Endothelial cell of umbilical vein (primary cell): ENCODE results near the gene FRZB. TPM values are rescaled to one million over a fixed set of nuclear protein-coding genes. Genes with fewer than 3 reads are reported as not detected.

Experiments used
- BruUV-seq: library from RNA; stranded (reverse); fragments of 400-500 nt; replicated peaks from 2 replicates; lab custom pipeline; 2021; lab: Mats Ljungman, UMichigan
- CTCF ChIA-PET: fragments of 300-600, 350-600 bp; sonication (Branson Sonifier 250); formaldehyde crosslinking; loops from one replicate; lab custom pipeline; 2021; ENCODE audit warnings: antibody characterized with exemption, inconsistent platforms; lab: Charles Lee
- POLR2A ChIA-PET: fragments of 300-600, 350-600 bp; sonication (Branson Sonifier 250); formaldehyde crosslinking; loops from one replicate; lab custom pipeline; 2021; ENCODE audit warnings: antibody characterized with exemption, inconsistent platforms; lab: Charles Lee
- DNase-seq: peaks from one replicate; pipeline ENCODE4 v3.0.0-alpha.2; 2011; ENCODE audit warnings: low read depth, low spot score
- FAIRE-seq: peaks from 2 replicates; lab custom pipeline; 2011; peaks lifted over from hg19 to GRCh38; lab: Jason Lieb, UNC
- H2AFZ ChIP-seq: 2 replicates; pipeline ENCODE4 v1.6.0; 2012; ENCODE audit warnings: low read depth, low read length, control low read depth, inconsistent platforms
- H3K27ac ChIP-seq: 2 replicates; pipeline ENCODE4 v1.5.1; 2011; ENCODE audit warnings: low read depth, mild to moderate bottlenecking, control low read depth, low read length, moderate library complexity; ENCODE audit not compliant: insufficient read depth
- H3K27me3 ChIP-seq, 2 experiments: 2 replicates each; pipeline versions ENCODE4 v1.6.0 to v1.6.1; 2011; ENCODE audit warnings: low read length in 2 of 2, mixed read lengths in 1 of 2; ENCODE audit not compliant: control insufficient read depth in 2 of 2, insufficient read depth in 2 of 2
- H3K36me3 ChIP-seq, 2 experiments: 2 replicates in 1 of 2; 3 replicates in 1 of 2; pipeline ENCODE4 v1.5.1; 2011; ENCODE audit warnings: low read length in 2 of 2, mild to moderate bottlenecking in 1 of 2, moderate library complexity in 1 of 2; ENCODE audit not compliant: control insufficient read depth in 2 of 2, insufficient read depth in 2 of 2; ENCODE audit errors: extremely low read depth in 1 of 2
- H3K4me1 ChIP-seq: 3 replicates; pipeline ENCODE4 v1.5.1; 2011; ENCODE audit warnings: mild to moderate bottlenecking, low read length; ENCODE audit not compliant: control insufficient read depth, insufficient read depth; ENCODE audit errors: extremely low read depth
- H3K4me2 ChIP-seq: 2 replicates; pipeline ENCODE4 v1.6.1; 2011; ENCODE audit warnings: low read length, control low read depth, mixed read lengths; ENCODE audit not compliant: insufficient read depth
- H3K4me3 ChIP-seq, 3 experiments: fragments of 200-600 bp in 1 of 3; sonication (generic), shearing (Covaris generic) in 1 of 3; replicated peaks in 1 of 3; 2 replicates each; pipeline ENCODE4 v1.5.1; 2011 to 2016; ENCODE audit warnings: control low read depth in 3 of 3, low read length in 3 of 3, mild to moderate bottlenecking in 2 of 3, inconsistent platforms in 1 of 3, low read depth in 1 of 3, moderate library complexity in 1 of 3; ENCODE audit not compliant: insufficient read depth in 1 of 3
- H3K79me2 ChIP-seq: 2 replicates; pipeline ENCODE4 v1.6.0; 2012; ENCODE audit warnings: low read length, inconsistent platforms; ENCODE audit not compliant: control insufficient read depth, insufficient read depth
- H3K9ac ChIP-seq: replicated peaks from 2 replicates; pipeline ENCODE3; 2011; ENCODE audit warnings: low read length, control low read depth; ENCODE audit not compliant: insufficient read depth; ENCODE audit errors: extremely low read depth
- H3K9me1 ChIP-seq: replicated peaks from 3 replicates; pipeline ENCODE4 v1.6.0; 2011; ENCODE audit warnings: mild to moderate bottlenecking, low read length; ENCODE audit not compliant: control insufficient read depth, insufficient read depth; ENCODE audit errors: extremely low read depth
- H3K9me3 ChIP-seq: replicated peaks from 2 replicates; pipeline ENCODE4 v1.5.1; 2012; ENCODE audit warnings: low read length, inconsistent platforms; ENCODE audit not compliant: control insufficient read depth, insufficient read depth
- H4K20me1 ChIP-seq: replicated peaks from 2 replicates; pipeline ENCODE3; 2011; ENCODE audit warnings: mild to moderate bottlenecking, low read length; ENCODE audit not compliant: control insufficient read depth, insufficient read depth; ENCODE audit errors: extremely low read depth
- CTCF ChIP-seq, 2 donors: IDR thresholded peaks; 1 replicate in 1 of 2; 2 replicates in 1 of 2; pipeline ENCODE4 v1.5.1; 2011; ENCODE audit warnings: low read length in 2 of 2, mild to moderate bottlenecking in 2 of 2, moderate library complexity in 2 of 2, control low read depth in 1 of 2, inconsistent platforms in 1 of 2, low read depth in 1 of 2; ENCODE audit not compliant: insufficient read depth in 1 of 2; ENCODE audit errors: extremely low read depth in 1 of 2
- EZH2 ChIP-seq: IDR thresholded peaks from 2 replicates; pipeline ENCODE4 v1.6.1; 2012; ENCODE audit warnings: borderline replicate concordance, low read depth, mild to moderate bottlenecking, moderate library complexity, low read length, inconsistent platforms; ENCODE audit not compliant: severe bottlenecking
- FOS ChIP-seq: IDR thresholded peaks from 2 replicates; pipeline ENCODE4 v1.6.1; 2011; ENCODE audit warnings: mild to moderate bottlenecking, low read length, moderate library complexity, borderline replicate concordance; ENCODE audit not compliant: insufficient read depth
- GATA2 ChIP-seq: IDR thresholded peaks from 2 replicates; pipeline ENCODE4 v1.7.0; 2011; ENCODE audit warnings: low read depth, mild to moderate bottlenecking, moderate library complexity, mixed read lengths, low read length; ENCODE audit not compliant: insufficient read length, insufficient read depth
- JUN ChIP-seq: IDR thresholded peaks from 2 replicates; pipeline ENCODE4 v1.6.1; 2011; ENCODE audit warnings: borderline replicate concordance, low read depth; ENCODE audit not compliant: insufficient read length, insufficient read depth
- MAX ChIP-seq: IDR thresholded peaks from 2 replicates; pipeline ENCODE4 v1.6.1; 2011; ENCODE audit not compliant: insufficient read depth, insufficient read length
- MYC ChIP-seq: IDR thresholded peaks from one replicate; pipeline ENCODE4 v1.6.1; 2011; ENCODE audit warnings: mild to moderate bottlenecking, low read depth, low read length
- POLR2A ChIP-seq: IDR thresholded peaks from 2 replicates; pipeline ENCODE4 v1.6.1; 2012; ENCODE audit warnings: low read depth, mild to moderate bottlenecking, control low read depth, low read length
- POLR2AphosphoS5 ChIP-seq: IDR thresholded peaks from 2 replicates; pipeline ENCODE4 v1.6.1; 2012; ENCODE audit warnings: low read depth, mild to moderate bottlenecking, control low read depth, low read length, moderate library complexity; ENCODE audit not compliant: insufficient read depth
- dilution Hi-C: fragments of 300-500 bp; cut with MboI; formaldehyde crosslinking; loops from one replicate; pipeline ENCODE4 v1.15.0; 2019; ENCODE audit warnings: low sequenced_read_pairs; ENCODE audit not compliant: extremely low pct_ligation_motif_present
- intact Hi-C: fragments of 100-400 bp; cut with micrococcal nuclease; formaldehyde crosslinking; loops from one replicate; pipeline ENCODE4 v1.10.0; 2022
- polyA plus RNA-seq, 4 experiments: library from polyadenylated mRNA; depleted of rRNA in 3 of 4; stranded (reverse) in 3 of 4; unstranded in 1 of 4; fragments of >200 nt; gene quantifications; 2 replicates each; pipeline versions ENCODE4 v1.2.1 to v1.2.3, GENCODE V29; 2011 to 2012; ENCODE audit warnings: missing spikeins in 1 of 4
- total RNA-seq: library from RNA; stranded (reverse); gene quantifications from 2 replicates; pipeline ENCODE4 v1.2.3, GENCODE V29; 2021

FRZB gene
- total and polyA plus RNA-seq, 2 donors (not counting 3 experiments of a cell fraction or from before 2014, with no cell fraction given), result 0.04 TPM; not detected in 1

GRCh38 chr2:182914852-182915251, 48.4 kb upstream of the FRZB start:
- Histone ChIP-seq H3K4me3 (no peak overlapping the region), H3K36me3 (peaks cover 3 to 5% of the 10 kb centered on the region in 2 experiments), H3K4me1 (no peaks in the 10 kb centered on the region), H3K9ac (no peak overlapping the region), H4K20me1 (peaks cover 2% of the 10 kb centered on the region), H3K27me3 (no peaks in the 10 kb centered on the region), H3K4me2 (no peak overlapping the region), H3K27ac (no peak overlapping the region), H2AFZ (no peak overlapping the region), H3K79me2 (no peaks in the 10 kb centered on the region), H3K9me1 (no peaks in the 10 kb centered on the region), H3K9me3 (no peaks in the 10 kb centered on the region)
- TF ChIP-seq MYC (no peak), EZH2 (no peak)
- POLR2A ChIA-PET, result no interaction called here
- no peak for FAIRE-seq
- DNase-seq, result no peak
- dilution Hi-C loops (no loop called here), intact Hi-C loops (no loop called here)
- CTCF ChIA-PET, result no interaction called here
- BruUV-seq, result no TSS peak

DNA sequence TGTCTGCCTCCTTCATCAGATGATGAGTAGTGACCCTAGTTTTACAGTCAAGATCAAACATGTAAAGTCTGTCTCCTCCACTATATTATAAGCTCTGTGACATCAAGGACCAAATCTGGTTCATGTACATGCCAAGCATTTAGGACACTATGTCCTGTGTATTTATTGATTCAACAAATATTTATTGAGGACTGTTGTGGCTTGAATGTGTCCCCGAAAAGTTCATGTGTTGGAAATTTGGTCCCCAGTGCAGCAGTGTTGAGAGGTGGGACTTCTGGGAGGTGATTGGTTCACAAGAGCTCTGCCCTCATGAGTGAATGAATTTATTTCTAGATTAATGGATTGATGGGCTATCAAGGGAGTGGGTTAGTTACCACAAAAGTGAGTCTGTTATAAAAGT, 46.6 kb upstream of the FRZB start:
- peaks cover 3% of the 10 kb centered on the region in 2 experiments for H3K36me3 ChIP-seq
- no peak overlapping the region for H2AFZ ChIP-seq
- intact Hi-C loops (no loop called here), dilution Hi-C loops (no loop called here)
- H3K4me2 ChIP-seq, result no peak overlapping the region
- CTCF ChIA-PET, result no interaction called here
- no peaks in the 10 kb centered on the region for H3K9me1 ChIP-seq
- peaks cover 2% of the 10 kb centered on the region for H4K20me1 ChIP-seq
- POLR2A ChIA-PET, result no interaction called here
- H3K79me2 ChIP-seq, result no peaks in the 10 kb centered on the region
- BruUV-seq, result no TSS peak
- no peak for DNase-seq
- H3K4me3 ChIP-seq, result no peak overlapping the region
- no peak for TF ChIP-seq POLR2AphosphoS5
- TF ChIP-seq MAX, result no peak
- TF ChIP-seq FOS, result no peak
- TF ChIP-seq JUN, result no peak
- TF ChIP-seq CTCF (IDR thresholded peaks at IDR 0.05; ENCODE audit: extremely low read depth in 1 of 2, insufficient read depth in 1 of 2, low read depth in 1 of 2, low read length in 2 of 2), result no peak
- no peak for TF ChIP-seq MYC
- no peak for TF ChIP-seq POLR2A
- no peak for TF ChIP-seq EZH2
- no peak for TF ChIP-seq GATA2
- FAIRE-seq, result no peak
- no peak overlapping the region for H3K9ac ChIP-seq
- no peak overlapping the region for H3K27ac ChIP-seq
- no peaks in the 10 kb centered on the region for H3K27me3 ChIP-seq
- H3K4me1 ChIP-seq, result no peaks in the 10 kb centered on the region
- no peaks in the 10 kb centered on the region for H3K9me3 ChIP-seq
